ENCODE results near the gene CRYAB. TPM values are rescaled to one million over a fixed set of nuclear protein-coding genes. Genes with fewer than 3 reads are reported as not detected.
A peak's percentile ranks its signal among the peaks of the same experiment; 100 is the strongest.

CRYAB gene
- total RNA-seq, 1 experiment from 2014 or later: not detected

DNA sequence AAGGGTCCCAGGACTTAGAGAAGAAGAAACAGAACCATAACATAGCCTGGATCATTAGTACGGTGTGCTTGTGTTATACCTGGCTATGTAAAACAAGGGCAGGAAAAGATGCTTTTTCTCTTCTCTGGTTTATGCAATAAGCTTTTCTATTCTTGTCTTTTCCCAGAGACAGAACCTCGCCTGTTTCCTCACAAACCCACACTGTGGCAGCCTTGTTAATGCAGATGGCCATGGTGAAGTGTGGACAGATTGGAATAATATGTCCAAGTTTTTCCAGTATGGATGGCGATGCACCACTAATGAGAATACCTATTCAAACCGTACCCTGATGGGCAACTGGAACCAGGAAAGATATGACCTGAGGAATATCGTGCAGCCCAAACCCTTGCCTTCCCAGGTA, 29.4 kb downstream of the CRYAB start:
- Histone ChIP-seq H3K36me3 (ENCODE audit: insufficient read depth, low read length) (no peaks in the 10 kb centered on the region), H3K27ac (ENCODE audit: low read length) (no peak overlapping the region), H3K4me1 (ENCODE audit: low read length) (peaks cover 13% of the 10 kb centered on the region), H2AFZ (ENCODE audit: low read length) (no peak overlapping the region), H4K20me1 (ENCODE audit: insufficient read depth, low read depth, low read length) (no peaks in the 10 kb centered on the region), H3K79me2 (ENCODE audit: low read length) (peaks cover 14% of the 10 kb centered on the region), H3K9me3 (ENCODE audit: low read length) (no peaks in the 10 kb centered on the region), H3K27me3 (ENCODE audit: low read length) (no peaks in the 10 kb centered on the region), H3K9me2 (replicated peaks; ENCODE audit: insufficient read depth, low read length) (no peaks in the 10 kb centered on the region), H3K4me3 (ENCODE audit: low read length) (no peak overlapping the region), H3K4me2 (ENCODE audit: low read depth, low read length, poor library complexity, severe bottlenecking) (no peak overlapping the region), H3K9ac (ENCODE audit: low read length) (no peak overlapping the region)
- no peak for DNase-seq

- Histone ChIP-seq H2AFZ (ENCODE audit: low read length) (no peak overlapping the region; the same call in 1 of the 2 replicates), H3K27me3 (ENCODE audit: low read length) (no peaks in the 10 kb centered on the region), H4K20me1 (ENCODE audit: insufficient read depth, low read depth, low read length) (no peaks in the 10 kb centered on the region), H3K27ac (ENCODE audit: low read length) (peak overlapping the region; percentile 72), H3K9me3 (ENCODE audit: low read length) (no peaks in the 10 kb centered on the region), H3K4me2 (ENCODE audit: low read depth, low read length, poor library complexity, severe bottlenecking) (peak overlapping the region; percentile 97), H3K4me3 (ENCODE audit: low read length) (peak overlapping the region; percentile 95), H3K9me2 (replicated peaks; ENCODE audit: insufficient read depth, low read length) (no peaks in the 10 kb centered on the region), H3K4me1 (ENCODE audit: low read length) (peaks cover 13% of the 10 kb centered on the region), H3K79me2 (ENCODE audit: low read length) (peaks cover 19% of the 10 kb centered on the region), H3K36me3 (ENCODE audit: insufficient read depth, low read length) (no peaks in the 10 kb centered on the region), H3K9ac (ENCODE audit: low read length) (peak overlapping the region; percentile 92)
- no peak for DNase-seq
Observed at GRCh38 chr11:111879637-111879960, 32.0 kb downstream of the CRYAB start.

DNA sequence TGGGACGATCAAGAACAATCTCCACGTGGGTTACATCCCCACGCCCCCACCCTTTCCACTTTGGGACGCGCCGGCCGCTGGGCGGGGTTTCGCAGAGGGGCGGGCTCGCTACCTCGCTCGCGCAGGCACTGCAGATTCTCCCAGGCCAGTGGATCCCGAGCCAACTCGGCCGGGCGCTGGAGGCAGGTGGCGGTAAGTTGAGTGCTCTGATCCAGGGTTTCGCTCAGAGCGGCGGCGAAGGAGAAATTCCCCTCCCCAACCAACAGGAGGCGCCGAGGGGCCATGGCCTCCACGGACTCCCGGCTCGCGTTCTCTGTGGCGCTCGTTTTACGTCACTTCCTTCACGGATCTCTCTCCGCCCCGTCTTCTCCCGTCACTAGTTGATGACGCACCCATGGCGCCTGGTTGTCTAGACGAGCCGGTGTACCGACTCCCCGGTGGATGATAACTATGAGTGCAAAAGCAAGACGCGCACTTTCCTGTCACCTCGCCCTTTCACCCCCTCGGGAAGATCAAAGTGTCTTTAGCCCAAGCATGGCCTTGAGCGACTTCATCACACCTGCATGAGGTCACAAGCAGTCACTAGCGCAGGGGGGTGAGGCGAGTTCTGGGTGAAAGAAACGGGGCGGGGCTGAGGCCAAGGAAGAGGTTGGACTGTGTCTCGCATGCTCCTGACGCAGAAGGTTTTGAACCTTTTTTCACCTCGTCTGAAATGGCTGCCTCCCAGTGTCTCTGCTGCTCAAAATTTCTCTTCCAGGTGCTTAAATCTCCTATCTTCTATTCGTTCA, 32.5 kb downstream of the CRYAB start, which contains the start of the genes CFAP68 and FDXACB1:
Gene CFAP68, plus strand, starts transcription at position 693 of the 788 bp plus-strand sequence. Its CDS starts 20 bp downstream, at position 713.
Gene FDXACB1, minus strand, starts transcription at position 317 of the 788 bp plus-strand sequence. Its CDS starts 33 bp downstream, at position 284.
- Histone ChIP-seq H3K4me1 (ENCODE audit: low read length) (peaks cover 13% of the 10 kb centered on the region), H3K9me3 (ENCODE audit: low read length) (no peaks in the 10 kb centered on the region), H4K20me1 (ENCODE audit: insufficient read depth, low read depth, low read length) (no peaks in the 10 kb centered on the region), H3K9ac (ENCODE audit: low read length) (peak within 1 kb of the TSS; percentile 92), H3K4me3 (ENCODE audit: low read length) (peak within 1 kb of the TSS; percentile 95), H2AFZ (ENCODE audit: low read length) (peak within 1 kb of the TSS; percentile 86; the same call in 1 of the 2 replicates), H3K9me2 (replicated peaks; ENCODE audit: insufficient read depth, low read length) (no peaks in the 10 kb centered on the region), H3K27me3 (ENCODE audit: low read length) (no peaks in the 10 kb centered on the region), H3K4me2 (ENCODE audit: low read depth, low read length, poor library complexity, severe bottlenecking) (peak within 1 kb of the TSS; percentile 97), H3K27ac (ENCODE audit: low read length) (peak within 1 kb of the TSS; percentile 72), H3K36me3 (ENCODE audit: insufficient read depth, low read length) (no peaks in the 10 kb centered on the region), H3K79me2 (ENCODE audit: low read length) (peaks cover 19% of the 10 kb centered on the region)
- peak; percentile 94 for DNase-seq

DNA sequence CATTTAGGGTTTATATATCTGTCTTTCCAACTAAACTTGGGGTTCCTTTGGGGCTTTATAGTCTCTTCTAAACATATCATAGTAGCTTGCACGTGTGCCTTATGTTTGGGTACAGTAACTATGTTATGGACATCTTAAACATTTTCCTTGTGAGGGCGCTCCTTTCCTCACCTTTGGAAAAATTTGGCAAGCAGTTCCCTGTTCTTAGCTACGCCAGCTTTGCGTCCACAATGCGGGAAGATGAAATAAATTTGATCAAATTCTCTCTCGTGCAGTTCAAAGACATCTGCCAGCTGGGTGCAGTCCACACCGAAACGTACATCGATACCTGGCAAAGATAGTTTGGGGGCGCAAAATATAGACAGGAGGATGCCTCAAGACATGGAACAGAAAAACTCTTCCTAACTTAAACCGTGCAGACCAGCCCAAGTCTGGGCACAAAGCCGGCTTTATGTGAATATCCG, 33.2 kb downstream of the CRYAB start:
- Histone ChIP-seq H3K36me3 (ENCODE audit: insufficient read depth, low read length) (no peaks in the 10 kb centered on the region), H3K9ac (ENCODE audit: low read length) (peak overlapping the region; percentile 92), H3K79me2 (ENCODE audit: low read length) (peaks cover 19% of the 10 kb centered on the region), H3K27me3 (ENCODE audit: low read length) (no peaks in the 10 kb centered on the region), H3K27ac (ENCODE audit: low read length) (peak overlapping the region; percentile 72; the same call in 1 of the 2 replicates), H2AFZ (ENCODE audit: low read length) (peak overlapping the region; percentile 24; the same call in 1 of the 2 replicates), H3K9me3 (ENCODE audit: low read length) (no peaks in the 10 kb centered on the region), H4K20me1 (ENCODE audit: insufficient read depth, low read depth, low read length) (no peaks in the 10 kb centered on the region), H3K4me3 (ENCODE audit: low read length) (peak overlapping the region; percentile 95), H3K4me1 (ENCODE audit: low read length) (peaks cover 13% of the 10 kb centered on the region), H3K9me2 (replicated peaks; ENCODE audit: insufficient read depth, low read length) (no peaks in the 10 kb centered on the region), H3K4me2 (ENCODE audit: low read depth, low read length, poor library complexity, severe bottlenecking) (peak overlapping the region; percentile 97)
- no peak for DNase-seq

DNA sequence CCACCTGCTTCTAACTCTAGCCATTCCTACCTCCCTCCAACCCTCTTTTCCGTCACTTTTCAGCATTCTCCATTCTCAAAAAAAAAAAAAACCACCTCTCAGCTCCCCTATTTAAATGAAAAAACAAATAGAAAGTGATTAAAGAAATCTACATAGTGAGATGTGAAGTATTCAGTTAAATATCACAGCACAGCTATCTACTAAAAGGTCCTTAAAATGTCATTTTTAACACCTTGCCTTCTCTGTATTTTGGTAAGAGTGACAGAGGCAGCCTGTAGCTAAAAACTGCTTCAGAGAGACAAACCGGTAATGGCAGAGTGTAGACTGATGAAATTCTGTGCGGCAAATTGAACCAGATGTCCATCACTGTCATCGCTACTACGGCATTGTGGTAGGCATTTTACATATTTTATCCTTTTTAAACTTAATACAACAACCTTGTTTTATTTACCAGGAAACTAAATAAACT, 39.8 kb downstream of the CRYAB start:
- Histone ChIP-seq H3K4me2 (ENCODE audit: low read depth, low read length, poor library complexity, severe bottlenecking) (peak overlapping the region; percentile 98), H3K4me1 (ENCODE audit: low read length) (peaks cover 16% of the 10 kb centered on the region), H3K9me2 (replicated peaks; ENCODE audit: insufficient read depth, low read length) (no peaks in the 10 kb centered on the region), H3K27me3 (ENCODE audit: low read length) (no peaks in the 10 kb centered on the region), H4K20me1 (ENCODE audit: insufficient read depth, low read depth, low read length) (no peaks in the 10 kb centered on the region), H3K27ac (ENCODE audit: low read length) (peak overlapping the region; percentile 64), H3K9ac (ENCODE audit: low read length) (peak overlapping the region; percentile 81), H3K79me2 (ENCODE audit: low read length) (peaks cover 8% of the 10 kb centered on the region; the same call in 1 of the 2 replicates), H3K36me3 (ENCODE audit: insufficient read depth, low read length) (no peaks in the 10 kb centered on the region), H2AFZ (ENCODE audit: low read length) (peak overlapping the region; percentile 71; the same call in 1 of the 2 replicates), H3K9me3 (ENCODE audit: low read length) (no peaks in the 10 kb centered on the region), H3K4me3 (ENCODE audit: low read length) (peak overlapping the region; percentile 88)
- DNase-seq: peak; percentile 49

- Histone ChIP-seq H3K4me3 (ENCODE audit: low read length) (peak within 1 kb of the TSS; percentile 88), H3K27me3 (ENCODE audit: low read length) (no peaks in the 10 kb centered on the region), H3K9me2 (replicated peaks; ENCODE audit: insufficient read depth, low read length) (no peaks in the 10 kb centered on the region), H3K9me3 (ENCODE audit: low read length) (no peaks in the 10 kb centered on the region), H3K4me1 (ENCODE audit: low read length) (peaks cover 16% of the 10 kb centered on the region), H3K27ac (ENCODE audit: low read length) (peak within 1 kb of the TSS; percentile 64), H3K79me2 (ENCODE audit: low read length) (peaks cover 8% of the 10 kb centered on the region; the same call in 1 of the 2 replicates), H3K36me3 (ENCODE audit: insufficient read depth, low read length) (no peaks in the 10 kb centered on the region), H3K9ac (ENCODE audit: low read length) (peak within 1 kb of the TSS; percentile 81), H3K4me2 (ENCODE audit: low read depth, low read length, poor library complexity, severe bottlenecking) (peak within 1 kb of the TSS; percentile 98), H2AFZ (ENCODE audit: low read length) (peak within 1 kb of the TSS; percentile 71), H4K20me1 (ENCODE audit: insufficient read depth, low read depth, low read length) (no peaks in the 10 kb centered on the region)
- peak; percentile 83 for DNase-seq
Observed at GRCh38 chr11:111870886-111871692, 40.5 kb downstream of the CRYAB start, which contains the start of gene ALG9. ALG9 (minus strand) TSS chr11:111871581; CDS start chr11:111871482, 99 bp downstream.

- no peaks in the 10 kb centered on the region for H3K9me3 ChIP-seq (ENCODE audit: low read length)
- peak overlapping the region; percentile 88 for H3K4me3 ChIP-seq (ENCODE audit: low read length)
- no peaks in the 10 kb centered on the region for H4K20me1 ChIP-seq (ENCODE audit: insufficient read depth, low read depth, low read length)
- no peaks in the 10 kb centered on the region for H3K27me3 ChIP-seq (ENCODE audit: low read length)
- peak overlapping the region; percentile 81 for H3K9ac ChIP-seq (ENCODE audit: low read length)
- H3K4me2 ChIP-seq (ENCODE audit: low read depth, low read length, poor library complexity, severe bottlenecking): peak overlapping the region; percentile 98
- H3K9me2 ChIP-seq (replicated peaks; ENCODE audit: insufficient read depth, low read length): no peaks in the 10 kb centered on the region
- peak overlapping the region; percentile 64 for H3K27ac ChIP-seq (ENCODE audit: low read length)
- H3K79me2 ChIP-seq (ENCODE audit: low read length): peaks cover 8% of the 10 kb centered on the region; the same call in 1 of the 2 replicates
- H3K4me1 ChIP-seq (ENCODE audit: low read length): peaks cover 16% of the 10 kb centered on the region
- no peak overlapping the region for H2AFZ ChIP-seq (ENCODE audit: low read length)
- no peaks in the 10 kb centered on the region for H3K36me3 ChIP-seq (ENCODE audit: insufficient read depth, low read length)
- DNase-seq: no peak
Observed at GRCh38 chr11:111870522-111870885, 41.1 kb downstream of the CRYAB start.

Measured in Karpas-422 (cell line).